H9 (cell line): ENCODE results near the gene NOP53. TPM values are rescaled to one million over a fixed set of nuclear protein-coding genes. Genes with fewer than 3 reads are reported as not detected.

Experiments
- DNase-seq: peaks from one replicate; pipeline ENCODE4 v3.0.0-alpha.2; 2017
- H2AFZ ChIP-seq: one replicate; pipeline ENCODE4 v1.6.1; 2013; ENCODE audit warnings: mild to moderate bottlenecking, low read length, control low read depth, moderate library complexity
- H2AK5ac ChIP-seq: 2 replicates; pipeline ENCODE4 v1.6.1; 2013; ENCODE audit warnings: low read length, control low read depth, mixed read lengths; ENCODE audit not compliant: insufficient read length
- H2BK120ac ChIP-seq: one replicate; pipeline ENCODE4 v1.6.1; 2013; ENCODE audit warnings: low read depth, mild to moderate bottlenecking, low read length, control low read depth, inconsistent platforms; ENCODE audit not compliant: poor library complexity, severe bottlenecking
- H2BK12ac ChIP-seq: 2 replicates; pipeline ENCODE4 v1.6.1; 2013; ENCODE audit warnings: low read length, control low read depth, mixed read lengths, low read depth; ENCODE audit not compliant: insufficient read length
- H2BK15ac ChIP-seq: 2 replicates; pipeline ENCODE4 v1.6.1; 2013; ENCODE audit warnings: low read depth, low read length, control low read depth
- H2BK20ac ChIP-seq: one replicate; pipeline ENCODE4 v1.6.1; 2013; ENCODE audit warnings: low read depth, mild to moderate bottlenecking, low read length, control low read depth, inconsistent platforms; ENCODE audit not compliant: poor library complexity, severe bottlenecking
- H2BK5ac ChIP-seq: 2 replicates; pipeline ENCODE4 v1.6.1; 2013; ENCODE audit warnings: low read length, control low read depth, mixed read lengths; ENCODE audit not compliant: insufficient read length
- H3K14ac ChIP-seq: 2 replicates; pipeline ENCODE4 v1.6.1; 2013; ENCODE audit warnings: low read length, control low read depth; ENCODE audit not compliant: insufficient read depth
- H3K18ac ChIP-seq: 2 replicates; pipeline ENCODE4 v1.6.1; 2013; ENCODE audit warnings: low read depth, mild to moderate bottlenecking, mixed read lengths, low read length, control low read depth; ENCODE audit not compliant: insufficient read length
- H3K23ac ChIP-seq: 2 replicates; pipeline ENCODE4 v1.6.1; 2013; ENCODE audit warnings: low read length, control low read depth, mixed read lengths, low read depth; ENCODE audit not compliant: insufficient read length
- H3K23me2 ChIP-seq: 2 replicates; pipeline ENCODE4 v1.6.1; 2013; ENCODE audit warnings: low read depth, mild to moderate bottlenecking, mixed read lengths, low read length, control low read depth; ENCODE audit not compliant: insufficient read length, poor library complexity, severe bottlenecking
- H3K27ac ChIP-seq: 2 replicates; pipeline ENCODE4 v1.5.1; 2013; ENCODE audit warnings: low read length, control low read depth, mixed read lengths, low read depth; ENCODE audit not compliant: insufficient read length
- H3K27me3 ChIP-seq: 2 replicates; pipeline ENCODE4 v1.6.1; 2013; ENCODE audit warnings: low read length, control low read depth, inconsistent platforms; ENCODE audit not compliant: insufficient read depth
- H3K4ac ChIP-seq: 2 replicates; pipeline ENCODE4 v1.6.1; 2013; ENCODE audit warnings: low read depth, mild to moderate bottlenecking, control low read depth, inconsistent platforms, low read length, moderate library complexity
- H3K4me1 ChIP-seq: 2 replicates; pipeline ENCODE4 v1.6.1; 2013; ENCODE audit warnings: low read length, control low read depth, inconsistent platforms; ENCODE audit not compliant: insufficient read depth
- H3K4me2 ChIP-seq: 2 replicates; pipeline ENCODE4 v1.6.1; 2013; ENCODE audit warnings: low read length, control low read depth, mixed read lengths; ENCODE audit not compliant: insufficient read length, insufficient read depth
- H3K56ac ChIP-seq: 2 replicates; pipeline ENCODE4 v1.6.1; 2013; ENCODE audit warnings: low read depth, mild to moderate bottlenecking, mixed read lengths, low read length, control low read depth; ENCODE audit not compliant: insufficient read length
- H3K79me1 ChIP-seq: 2 replicates; pipeline ENCODE4 v1.6.1; 2013; ENCODE audit warnings: low read depth, mild to moderate bottlenecking, moderate library complexity, low read length, control low read depth, inconsistent platforms; ENCODE audit not compliant: insufficient read depth, poor library complexity, severe bottlenecking
- H3K79me2 ChIP-seq: 2 replicates; pipeline ENCODE4 v1.6.1; 2013; ENCODE audit warnings: low read length, control low read depth, inconsistent platforms; ENCODE audit not compliant: insufficient read depth
- H3K9ac ChIP-seq: 2 replicates; pipeline ENCODE4 v1.6.1; 2013; ENCODE audit warnings: low read length, control low read depth, mixed read lengths; ENCODE audit not compliant: insufficient read length; ENCODE audit errors: extremely low read depth
- H3K9me3 ChIP-seq: one replicate; pipeline ENCODE4 v1.6.1; 2013; ENCODE audit warnings: low read depth, low read length, inconsistent platforms; ENCODE audit not compliant: control insufficient read depth
- H3T11ph ChIP-seq: one replicate; pipeline ENCODE4 v1.6.1; 2013; ENCODE audit warnings: mild to moderate bottlenecking, low read length, control low read depth, inconsistent platforms
- H4K20me1 ChIP-seq: one replicate; pipeline ENCODE4 v1.6.1; 2013; ENCODE audit not compliant: control insufficient read depth, insufficient read length, insufficient read depth
- H4K5ac ChIP-seq: 2 replicates; pipeline ENCODE4 v1.6.1; 2013; ENCODE audit warnings: low read depth, mild to moderate bottlenecking, mixed read lengths, low read length, control low read depth; ENCODE audit not compliant: insufficient read length
- H4K8ac ChIP-seq: replicated peaks from 2 replicates; pipeline ENCODE4 v1.6.1; 2013; ENCODE audit warnings: low read length, control low read depth, mixed read lengths, low read depth; ENCODE audit not compliant: insufficient read length
- H4K91ac ChIP-seq: 2 replicates; pipeline ENCODE4 v1.6.1; 2013; ENCODE audit warnings: low read depth, mild to moderate bottlenecking, moderate library complexity, mixed read lengths, low read length, control low read depth; ENCODE audit not compliant: insufficient read length
- H3K27ac Mint-ChIP-seq, 3 experiments: 2 replicates in 2 of 3; 3 replicates in 1 of 3; pipeline ENCODE4 v1.8.0; 2020 to 2021; ENCODE audit warnings: mixed read lengths in 3 of 3, mild to moderate bottlenecking in 1 of 3, moderate library complexity in 1 of 3
- H3K27me3 Mint-ChIP-seq: 2 replicates; pipeline ENCODE4 v1.8.0; 2021; ENCODE audit warnings: low read depth, mild to moderate bottlenecking, moderate library complexity, mixed read lengths
- H3K36me3 Mint-ChIP-seq, 3 experiments: 2 replicates in 2 of 3; 3 replicates in 1 of 3; pipeline ENCODE4 v1.8.0; 2020 to 2021; ENCODE audit warnings: low read depth in 3 of 3, mixed read lengths in 3 of 3; ENCODE audit not compliant: insufficient read depth in 1 of 3
- H3K4me1 Mint-ChIP-seq, 2 experiments: 2 replicates each; pipeline ENCODE4 v1.8.0; 2020; ENCODE audit warnings: mixed read lengths in 2 of 2
- H3K4me3 Mint-ChIP-seq, 2 experiments: 2 replicates in 1 of 2; 3 replicates in 1 of 2; pipeline ENCODE4 v1.8.0; 2020 to 2021; ENCODE audit warnings: mild to moderate bottlenecking in 2 of 2, mixed read lengths in 2 of 2, moderate library complexity in 1 of 2
- H3K9me3 Mint-ChIP-seq, 2 experiments: 2 replicates in 1 of 2; 3 replicates in 1 of 2; pipeline ENCODE4 v1.8.0; 2020; ENCODE audit warnings: mild to moderate bottlenecking in 2 of 2, mixed read lengths in 2 of 2, moderate library complexity in 1 of 2
- WGBS: extraction: QIAGEN DNeasy Blood & Tissue Kit; methylation state at CpG from one replicate; pipeline ENCODE4 v1.1.7; 2013; ENCODE audit warnings: missing lambda C conversion rate, low lambda C conversion rate, mixed read lengths; ENCODE audit not compliant: insufficient read length; ENCODE audit errors: extremely low coverage; 5-methylcytosine and 5-hydroxymethylcytosine counted together
- total RNA-seq: library from RNA; stranded (reverse); gene quantifications from 2 replicates; pipeline ENCODE4 v1.2.1, GENCODE V29; 2021
- TF ChIP-seq, protein P1 (sequence below): fragments of 200-600 bp; sonication (generic); conservative IDR thresholded peaks from 3 replicates; pipeline ENCODE4 v1.8.0; 2021; ENCODE audit warnings: antibody characterized with exemption, mild to moderate bottlenecking

Gene NOP53
- total RNA-seq, 1 experiment from 2014 or later, result 325 TPM

DNA sequence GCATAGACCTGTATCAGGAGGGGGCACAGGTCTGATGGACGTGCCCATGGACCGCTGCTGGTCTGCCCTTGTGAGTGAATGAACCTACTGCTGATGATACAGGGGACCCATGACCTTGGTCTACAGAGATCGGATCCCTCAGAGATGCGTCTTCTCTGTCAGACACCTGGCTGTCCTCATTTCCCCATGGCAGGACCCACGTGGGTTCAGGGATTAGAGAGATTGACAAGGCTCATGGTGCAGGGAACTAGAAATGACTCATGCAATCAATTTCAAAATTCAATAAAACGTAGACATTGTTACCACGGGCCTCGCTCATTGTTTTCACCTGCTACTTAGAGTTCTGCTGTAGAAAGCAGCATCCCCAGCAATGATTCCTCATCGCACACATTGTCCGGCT is 60.0 kb downstream of the NOP53 start:
- no CpG with 5 or more reads among the region's 10 CpGs for WGBS
- TF ChIP-seq, protein P1, sequence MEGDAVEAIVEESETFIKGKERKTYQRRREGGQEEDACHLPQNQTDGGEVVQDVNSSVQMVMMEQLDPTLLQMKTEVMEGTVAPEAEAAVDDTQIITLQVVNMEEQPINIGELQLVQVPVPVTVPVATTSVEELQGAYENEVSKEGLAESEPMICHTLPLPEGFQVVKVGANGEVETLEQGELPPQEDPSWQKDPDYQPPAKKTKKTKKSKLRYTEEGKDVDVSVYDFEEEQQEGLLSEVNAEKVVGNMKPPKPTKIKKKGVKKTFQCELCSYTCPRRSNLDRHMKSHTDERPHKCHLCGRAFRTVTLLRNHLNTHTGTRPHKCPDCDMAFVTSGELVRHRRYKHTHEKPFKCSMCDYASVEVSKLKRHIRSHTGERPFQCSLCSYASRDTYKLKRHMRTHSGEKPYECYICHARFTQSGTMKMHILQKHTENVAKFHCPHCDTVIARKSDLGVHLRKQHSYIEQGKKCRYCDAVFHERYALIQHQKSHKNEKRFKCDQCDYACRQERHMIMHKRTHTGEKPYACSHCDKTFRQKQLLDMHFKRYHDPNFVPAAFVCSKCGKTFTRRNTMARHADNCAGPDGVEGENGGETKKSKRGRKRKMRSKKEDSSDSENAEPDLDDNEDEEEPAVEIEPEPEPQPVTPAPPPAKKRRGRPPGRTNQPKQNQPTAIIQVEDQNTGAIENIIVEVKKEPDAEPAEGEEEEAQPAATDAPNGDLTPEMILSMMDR, result no peak
- H4K20me1 ChIP-seq, result no peaks in the 10 kb centered on the region
- H3K27ac Mint-ChIP-seq, result no peak overlapping the region; a peak in 1 of 7 replicates
- no peak overlapping the region for H3T11ph ChIP-seq
- H2AFZ ChIP-seq, result no peak overlapping the region
- no peak overlapping the region for H2BK20ac ChIP-seq
- H3K9me3 Mint-ChIP-seq, result peaks cover 5 to 6% of the 10 kb centered on the region in 2 experiments; a peak in 4 of 5 replicates
- no peak overlapping the region for H2BK15ac ChIP-seq
- H3K27me3 ChIP-seq, result no peaks in the 10 kb centered on the region
- H3K4me2 ChIP-seq, result no peak overlapping the region
- no peaks in the 10 kb centered on the region for H3K79me1 ChIP-seq
- no peak overlapping the region for H3K56ac ChIP-seq
- H4K5ac ChIP-seq, result no peak overlapping the region
- no peaks in the 10 kb centered on the region for H3K79me2 ChIP-seq
- DNase-seq, result no peak
- H2BK5ac ChIP-seq, result no peak overlapping the region
- no peak overlapping the region for H3K9ac ChIP-seq
- H3K23ac ChIP-seq, result no peak overlapping the region
- H3K4me3 Mint-ChIP-seq, result no peak overlapping the region
- H3K4me1 ChIP-seq, result no peaks in the 10 kb centered on the region
- H2BK12ac ChIP-seq, result no peak overlapping the region
- no peak overlapping the region for H4K8ac ChIP-seq
- H2BK120ac ChIP-seq, result no peak overlapping the region
- H3K27me3 Mint-ChIP-seq, result no peaks in the 10 kb centered on the region
- no peak overlapping the region for H3K4ac ChIP-seq
- H3K9me3 ChIP-seq, result no peaks in the 10 kb centered on the region
- no peak overlapping the region for H3K27ac ChIP-seq
- peaks cover 5 to 7% (median 5%) of the 10 kb centered on the region in 3 experiments; a peak in 3 of 7 replicates for H3K36me3 Mint-ChIP-seq
- no peak overlapping the region for H4K91ac ChIP-seq
- H3K4me1 Mint-ChIP-seq, result 0 out of 4 replicates have a peak, but pooled peaks cover 0 to 2% of the 10 kb centered on the region in 2 experiments
- H2AK5ac ChIP-seq, result no peak overlapping the region
- H3K18ac ChIP-seq, result no peak overlapping the region
- H3K23me2 ChIP-seq, result no peaks in the 10 kb centered on the region
- no peak overlapping the region for H3K14ac ChIP-seq
